ENCODE measurements around the gene MPZL2.

MPZL2 gene

GRCh38 chr11:118258410-118258809, 5.7 kb downstream of the MPZL2 start:
- peak; percentile 66 for TF ChIP-seq CTCF (conservative IDR thresholded peaks at IDR 0.05)
- H3K27ac ChIP-seq, result no peak overlapping the region

DNA sequence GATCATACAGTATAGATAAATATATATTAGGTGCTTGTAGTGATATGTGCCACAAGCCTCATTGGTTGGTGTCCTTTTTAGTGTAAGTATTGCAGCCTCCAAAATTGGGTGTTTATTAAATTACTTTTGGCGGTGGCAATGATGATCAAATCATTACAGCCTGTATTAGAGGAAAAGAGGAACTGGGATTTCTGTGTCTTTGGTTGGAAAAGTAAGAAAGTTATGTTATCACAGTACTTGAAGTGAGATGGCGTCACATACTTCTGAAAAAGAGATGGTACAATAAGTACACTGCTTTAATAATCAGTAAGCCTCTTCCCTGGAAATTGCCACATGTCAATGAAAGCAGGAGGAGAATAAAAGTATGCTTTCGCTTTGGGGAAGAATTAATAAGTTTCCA, 11.4 kb downstream of the MPZL2 start:
- TF ChIP-seq CTCF (conservative IDR thresholded peaks at IDR 0.05), result no peak
- H3K27ac ChIP-seq, result peak overlapping the region; percentile 99

DNA sequence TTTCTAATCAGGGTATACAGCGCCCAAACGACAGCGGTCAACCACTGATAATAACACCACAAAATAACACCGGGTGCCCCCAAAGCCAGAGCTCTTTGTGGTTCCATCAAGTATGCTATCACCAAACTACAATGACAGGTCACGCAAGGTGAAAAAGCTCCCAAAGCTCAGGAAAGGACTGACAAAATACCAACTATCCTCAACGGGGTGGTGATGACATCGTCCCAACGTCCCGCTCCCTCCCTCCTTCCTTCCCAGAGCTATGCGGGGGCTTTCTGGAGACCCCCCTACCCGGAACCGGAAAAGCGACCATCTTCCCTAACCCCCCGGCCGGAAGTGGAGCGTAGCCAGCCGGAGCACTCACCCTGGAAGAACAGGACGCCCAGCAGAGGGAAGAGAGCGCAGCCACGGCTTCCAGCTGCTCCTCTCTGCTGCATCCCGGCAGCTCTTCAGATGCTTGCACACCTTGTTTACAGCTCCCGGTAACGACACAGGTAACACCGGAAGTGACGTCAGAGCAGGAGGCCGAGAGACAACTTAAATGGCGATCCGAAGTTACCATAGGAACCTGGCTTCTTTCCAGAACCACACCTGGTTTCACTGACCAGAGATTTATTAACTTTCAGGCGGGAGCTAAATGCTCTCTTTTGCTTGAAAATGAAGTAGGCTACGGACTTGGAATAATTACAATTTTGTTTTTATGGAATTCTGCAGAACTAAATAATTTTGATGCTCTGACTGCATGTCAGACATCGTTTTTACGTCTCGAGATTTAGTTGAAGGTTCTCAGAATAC, 12.0 kb downstream of the MPZL2 start, which contains the start of gene MPZL3:
Gene MPZL3 (minus strand): TSS at position 508 of the 795 bp plus-strand sequence. CDS start 71 bp downstream, at position 437.
- H3K27ac ChIP-seq, result peak within 1 kb of the TSS; percentile 99

DNA sequence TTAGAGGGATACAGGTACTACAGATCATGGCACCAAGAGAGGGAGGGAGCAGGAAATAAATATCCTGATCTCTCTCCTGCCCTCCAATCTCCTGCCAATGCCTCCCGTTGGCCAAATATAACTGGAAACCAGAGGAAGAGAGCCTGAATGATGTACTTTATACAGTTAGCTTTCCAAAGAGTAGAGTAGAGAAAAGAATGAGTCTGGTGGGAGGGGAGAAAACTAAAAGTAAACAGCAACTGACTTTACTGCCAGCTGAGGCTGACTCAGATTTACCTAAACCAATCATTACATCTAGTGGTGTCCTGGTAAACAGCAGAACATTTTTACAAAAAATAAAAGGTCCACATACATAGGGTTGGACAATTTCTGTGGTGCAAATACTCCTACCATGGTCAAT, 17.1 kb downstream of the MPZL2 start:
- no peak for TF ChIP-seq CTCF (conservative IDR thresholded peaks at IDR 0.05)
- no peak overlapping the region for H3K27ac ChIP-seq

More for the DNA sequence above, 12.0 kb downstream of the MPZL2 start, which contains the start of gene MPZL3:
- TF ChIP-seq CTCF (conservative IDR thresholded peaks at IDR 0.05), result no peak

DNA sequence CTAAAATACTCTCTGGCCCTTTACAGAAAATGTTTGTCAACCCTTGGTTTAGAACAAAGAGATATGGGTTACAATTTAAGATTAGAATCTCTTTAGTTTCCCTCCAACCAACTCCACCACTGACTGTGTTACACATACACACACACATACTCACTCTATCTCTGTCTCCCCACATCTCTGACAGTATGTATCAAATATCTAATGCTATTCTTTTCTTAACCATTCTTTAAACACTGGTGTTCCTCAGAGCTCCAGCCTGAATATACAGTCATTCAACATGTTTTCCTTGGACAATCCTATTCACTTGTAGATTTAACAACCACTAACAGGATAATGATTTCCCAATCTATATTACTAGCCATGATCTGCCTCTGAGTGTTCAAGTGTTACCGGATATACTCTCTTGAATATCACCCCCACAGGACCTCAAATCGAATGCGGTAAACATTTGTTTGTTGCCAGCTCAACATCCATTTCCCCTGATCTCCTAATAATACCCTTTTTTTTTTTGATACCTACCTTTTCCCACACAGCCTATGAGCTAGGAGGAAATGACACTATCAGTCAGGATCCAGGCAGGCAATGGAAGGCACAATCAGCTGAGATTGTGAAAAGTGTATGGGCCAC, 18.0 kb downstream of the MPZL2 start:
- TF ChIP-seq CTCF (conservative IDR thresholded peaks at IDR 0.05), result no peak
- no peak overlapping the region for H3K27ac ChIP-seq

DNA sequence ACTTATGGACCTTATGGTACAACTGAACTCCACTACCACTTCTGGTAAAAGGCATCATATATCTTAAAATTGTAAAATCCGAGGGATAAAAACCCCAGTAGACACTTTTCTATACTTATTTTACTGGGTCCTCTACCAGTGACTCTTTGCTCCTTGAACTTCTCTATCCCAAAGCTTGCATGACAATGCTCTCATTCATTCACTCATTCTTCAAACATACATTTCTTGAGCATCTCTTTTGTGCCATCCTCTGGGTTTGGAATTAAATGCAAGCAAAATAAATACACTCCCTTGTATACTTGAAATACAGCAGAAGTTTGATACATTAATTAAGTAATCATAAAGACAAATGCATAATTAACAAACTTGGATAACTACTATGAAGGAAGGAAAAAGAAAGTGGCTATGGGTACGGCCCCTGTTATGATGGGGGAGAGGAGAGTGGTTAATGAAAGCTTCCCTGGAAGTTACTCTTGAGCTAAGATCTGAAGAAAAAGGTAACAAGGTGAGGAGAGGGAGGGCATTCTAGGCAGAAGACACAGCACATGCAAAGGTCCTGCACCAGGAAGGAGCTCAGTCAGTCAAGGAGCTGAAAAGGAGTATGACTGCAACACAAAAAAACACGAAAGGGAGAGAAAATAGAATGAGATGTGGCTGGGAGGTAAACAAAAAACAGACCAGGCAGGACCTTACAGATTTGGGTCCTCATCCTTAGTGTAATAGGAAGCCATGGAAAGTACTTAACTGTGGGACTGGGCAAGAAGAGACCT, 19.9 kb downstream of the MPZL2 start:
- no peak for TF ChIP-seq CTCF (conservative IDR thresholded peaks at IDR 0.05)
- no peak overlapping the region for H3K27ac ChIP-seq

DNA sequence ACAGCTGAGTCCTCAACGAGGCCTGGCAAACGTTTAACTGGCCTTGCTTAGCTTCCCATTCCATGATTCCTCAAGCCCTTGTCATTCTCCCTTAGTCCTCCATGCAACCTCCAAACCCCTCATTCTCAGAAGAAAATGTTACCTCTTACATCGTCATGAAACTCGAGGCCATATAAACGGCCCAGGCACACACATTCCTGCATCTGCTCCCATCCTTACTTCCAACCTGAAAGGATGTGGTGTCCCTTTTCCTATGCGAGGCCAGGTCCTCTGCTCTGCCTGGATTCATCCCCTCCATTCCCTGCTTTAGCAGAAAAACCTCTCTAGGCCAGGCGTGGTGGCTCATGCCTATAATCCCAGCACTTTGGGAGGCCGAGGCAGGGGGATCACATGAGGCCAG, 20.9 kb downstream of the MPZL2 start:
- TF ChIP-seq CTCF (conservative IDR thresholded peaks at IDR 0.05), result no peak
- no peak overlapping the region; the same call in 1 of the 2 replicates for H3K27ac ChIP-seq

All from VCaP (cell line).